Upper lobe of left lung (tissue), 4 donors: ENCODE results near the gene ATN1.
A peak's percentile ranks its signal among the peaks of the same experiment; 100 is the strongest.

ENCODE experiments used
- CTCF ChIP-seq, 6 experiments: fragments of 450-650 bp in 4 of 6; fragments of 200-600 bp in 2 of 6; sonication (generic) in 2 of 6; IDR thresholded peaks; one replicate each; pipeline ENCODE4 v1.5.1; 2016 to 2019; ENCODE audit warnings: antibody characterized with exemption in 6 of 6
- EP300 ChIP-seq, 4 donors: sonication (generic); formaldehyde crosslinking; IDR thresholded peaks; one replicate each; pipeline ENCODE4 v1.5.1; 2017; ENCODE audit warnings: antibody characterized with exemption in 4 of 4, control low read depth in 2 of 4
- POLR2A ChIP-seq, 4 donors: fragments of 450-650 bp; IDR thresholded peaks; one replicate each; pipeline ENCODE4 v1.5.1; 2016 to 2017; ENCODE audit warnings: antibody characterized with exemption in 4 of 4, mild to moderate bottlenecking in 2 of 4
- POLR2AphosphoS5 ChIP-seq, 2 donors: sonication (generic); formaldehyde crosslinking; IDR thresholded peaks; one replicate each; pipeline ENCODE4 v1.5.1; 2017; ENCODE audit warnings: antibody characterized with exemption in 2 of 2

GRCh38 chr12:6987956-6988553 lies 60.3 kb downstream of the ATN1 start:
- TF ChIP-seq CTCF (IDR thresholded peaks at IDR 0.05): no peak
- TF ChIP-seq EP300 (IDR thresholded peaks at IDR 0.05): peak in 1 of 4 donors; percentile 31
- no peak for TF ChIP-seq POLR2A (IDR thresholded peaks at IDR 0.05)
- TF ChIP-seq POLR2AphosphoS5 (IDR thresholded peaks at IDR 0.05): peak in 1 of 2 donors; percentile 25
